Measurements from ENCODE around the gene EXOC6B.
"Not testable (repeated sequence)": the region's sequence is repeated elsewhere in the genome, so short reads cannot be mapped to it uniquely, and the experiment has no call there.

Gene EXOC6B

GRCh38 chr2:72454189-72454588 is 371.6 kb downstream of the EXOC6B start:
- DNase-seq (ENCODE audit: low read depth, low spot score) = no peak

DNA sequence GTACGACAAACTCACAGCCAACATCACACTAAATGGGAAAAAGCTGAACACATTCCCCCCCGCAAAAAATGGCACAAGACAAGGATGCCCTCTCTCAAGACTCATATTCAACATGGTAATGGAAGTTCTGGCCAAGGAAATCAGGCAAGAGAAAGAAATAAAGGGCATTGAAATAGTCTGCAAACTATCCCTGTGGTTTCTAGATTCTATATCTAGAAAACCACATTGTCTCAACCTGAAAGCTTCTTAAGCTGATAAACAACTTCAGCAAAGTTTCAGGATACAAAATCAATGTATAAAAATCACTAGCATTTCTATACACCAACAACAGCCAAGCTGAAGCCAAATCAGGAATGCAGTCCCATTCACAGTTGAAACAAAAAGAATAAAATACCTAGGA is 383.6 kb downstream of the EXOC6B start:
- DNase-seq (ENCODE audit: low read depth, low spot score) = no peak

- no peak for DNase-seq (ENCODE audit: low read depth, low spot score)
Observed at GRCh38 chr2:72439892-72440291, 385.9 kb downstream of the EXOC6B start.

GRCh38 chr2:72438364-72438763 is 387.5 kb downstream of the EXOC6B start:
- DNase-seq (ENCODE audit: low read depth, low spot score) = no peak

DNA sequence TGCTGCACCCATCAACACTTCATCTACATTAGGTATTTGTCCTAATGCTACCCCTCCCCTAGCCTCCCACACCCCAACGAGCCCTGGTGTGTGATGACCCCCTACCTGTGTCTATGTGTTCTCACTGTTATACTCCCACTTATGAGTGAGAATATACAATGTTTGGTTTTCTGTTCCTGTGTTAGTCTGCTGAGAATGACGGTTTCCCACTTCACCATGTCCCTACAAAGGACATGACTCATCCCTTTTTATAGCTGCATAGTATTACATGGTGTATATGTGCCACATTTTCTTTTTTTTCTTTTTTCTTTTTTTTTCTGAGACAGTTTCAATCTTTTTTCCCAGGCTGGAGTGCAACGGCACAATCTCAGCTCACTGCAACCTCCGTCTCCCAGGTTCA is 394.1 kb downstream of the EXOC6B start:
- DNase-seq (ENCODE audit: low read depth, low spot score) = no peak

DNA sequence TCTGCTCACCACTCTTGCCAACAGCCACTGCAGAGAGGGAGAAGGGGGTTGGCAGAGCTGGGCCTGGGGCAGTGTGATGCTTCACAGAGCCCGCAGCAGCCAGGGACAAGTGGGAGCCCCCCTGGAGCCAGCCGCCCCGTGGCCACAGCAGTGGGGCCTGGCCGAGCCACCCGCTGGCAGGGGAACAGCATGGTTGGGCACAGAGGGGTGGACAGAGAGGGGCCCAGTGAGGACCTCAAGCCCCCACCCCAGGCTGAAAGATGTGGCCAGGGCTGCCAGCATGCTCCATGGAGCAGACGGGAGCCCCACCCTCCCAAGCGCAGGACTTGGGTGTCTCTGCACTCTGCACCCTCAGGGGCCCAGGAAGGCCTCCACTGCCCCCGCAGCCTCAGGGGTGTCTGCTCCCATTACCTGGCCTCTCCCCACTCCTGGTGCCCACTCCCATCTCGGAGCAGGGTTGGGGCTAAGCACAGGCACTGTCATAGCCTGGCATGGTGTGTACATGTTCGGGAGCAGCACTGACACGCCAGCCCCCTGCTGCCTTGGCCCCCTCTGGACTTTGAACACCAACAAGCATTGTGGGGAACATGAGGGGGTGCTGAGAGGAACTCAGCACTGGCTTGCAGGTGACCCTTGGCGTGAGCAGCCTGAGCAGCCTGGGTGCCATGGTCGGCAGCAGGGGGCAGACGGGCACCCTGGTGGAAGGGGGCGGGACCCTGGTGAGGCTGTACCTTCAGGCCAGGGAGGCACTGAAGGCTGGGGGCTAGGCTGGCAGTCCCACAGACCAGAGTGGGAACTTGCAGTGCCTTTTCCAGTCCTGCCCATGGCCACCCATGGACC is 398.6 kb downstream of the EXOC6B start:
- DNase-seq (ENCODE audit: low read depth, low spot score) = no peak

DNA sequence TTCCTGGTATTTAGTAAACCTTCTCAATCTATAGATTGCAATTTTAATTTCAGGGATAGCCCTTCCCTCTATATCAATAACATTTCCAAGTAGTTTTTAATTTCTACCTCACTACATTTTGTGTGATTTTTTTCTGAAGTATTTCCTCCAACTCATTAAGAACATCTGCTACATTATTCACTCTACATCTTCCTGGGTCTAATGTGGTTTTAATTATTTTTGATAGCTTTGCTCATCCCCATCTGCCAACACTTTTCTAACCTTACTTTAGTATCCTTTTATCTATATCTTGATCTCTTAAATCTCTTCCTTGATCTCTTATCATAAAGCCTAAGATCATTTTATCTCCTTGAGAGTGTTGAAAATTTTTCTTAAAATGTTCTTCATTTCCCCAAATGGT is 399.8 kb downstream of the EXOC6B start:
- no peak for DNase-seq (ENCODE audit: low read depth, low spot score)

DNA sequence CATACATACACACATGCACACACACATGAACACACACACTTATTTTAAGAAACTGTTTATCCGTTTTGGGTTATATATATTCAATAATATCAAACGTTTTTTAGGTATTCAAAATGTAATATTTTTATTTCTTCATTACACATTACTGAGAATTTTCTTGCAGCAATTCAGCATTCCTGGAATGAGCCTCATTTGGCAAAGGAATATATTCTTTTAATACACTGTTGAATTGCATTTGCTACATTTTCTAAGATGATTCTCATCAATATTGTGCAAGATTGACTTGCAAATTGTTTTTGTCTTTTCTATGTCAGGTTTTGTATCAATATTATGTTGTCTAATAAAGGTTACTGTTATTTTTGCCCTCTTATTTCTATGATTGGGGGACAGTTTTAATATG is 402.1 kb downstream of the EXOC6B start:
- DNase-seq (ENCODE audit: low read depth, low spot score) = no peak

DNA sequence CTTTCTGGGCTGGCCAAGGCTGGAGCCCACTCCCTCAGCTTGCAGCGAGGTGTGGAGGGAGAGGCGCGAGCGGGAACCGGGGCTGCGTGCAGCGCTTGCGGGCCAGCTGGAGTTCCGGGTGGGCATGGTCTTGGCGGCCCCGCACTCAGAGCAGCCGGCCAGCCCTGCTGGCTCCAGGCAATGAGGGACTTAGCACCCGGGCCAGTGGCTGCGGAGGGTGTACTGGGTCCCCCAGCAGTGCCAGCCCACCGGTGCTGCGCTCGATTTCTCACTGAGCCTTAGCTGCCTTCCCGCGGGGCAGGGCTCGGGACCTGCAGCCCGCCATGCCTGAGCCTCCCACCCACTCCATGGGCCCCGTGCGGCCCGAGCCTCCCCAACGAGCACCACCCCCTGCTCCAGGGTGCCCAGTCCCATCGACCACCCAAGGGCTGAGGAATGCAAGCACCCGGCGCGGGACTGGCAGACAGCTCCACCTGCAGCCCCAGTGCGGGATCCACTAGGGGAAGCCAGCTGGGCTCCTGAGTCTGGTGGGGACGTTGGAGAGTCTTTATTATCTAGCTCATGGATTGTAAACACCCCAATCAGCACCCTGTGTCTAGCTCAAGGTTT is 404.0 kb downstream of the EXOC6B start:
- DNase-seq (ENCODE audit: low read depth, low spot score) = not testable (repeated sequence)

GRCh38 chr2:72415781-72416475 is 409.9 kb downstream of the EXOC6B start:
- no peak for DNase-seq (ENCODE audit: low read depth, low spot score)

GRCh38 chr2:72415241-72415661 is 410.6 kb downstream of the EXOC6B start:
- peak; percentile 13 for DNase-seq (ENCODE audit: low read depth, low spot score)

- no peak for DNase-seq (ENCODE audit: low read depth, low spot score)
Observed at GRCh38 chr2:72414137-72414760, 411.6 kb downstream of the EXOC6B start.

DNA sequence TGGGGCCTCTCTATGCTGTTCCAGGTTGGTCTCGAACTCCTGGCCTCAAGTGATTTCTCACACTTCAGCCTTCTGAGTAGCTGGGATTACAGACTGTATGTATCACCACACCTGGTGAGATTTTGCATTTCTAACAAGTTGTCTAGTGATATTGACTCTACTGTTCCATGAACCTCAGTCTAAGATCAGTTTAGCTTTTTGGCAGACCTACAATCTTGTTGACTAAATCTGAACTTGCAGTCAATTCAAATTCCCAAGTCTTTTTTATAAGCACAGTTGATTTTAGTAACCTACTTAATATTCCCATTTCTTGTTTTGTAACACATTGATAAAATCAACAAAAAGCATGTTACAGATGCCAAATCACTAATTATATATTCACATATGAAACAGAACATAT is 412.1 kb downstream of the EXOC6B start:
- DNase-seq (ENCODE audit: low read depth, low spot score) = no peak

- no peak for DNase-seq (ENCODE audit: low read depth, low spot score)
Observed at GRCh38 chr2:72412214-72412613, 413.6 kb downstream of the EXOC6B start.

DNA sequence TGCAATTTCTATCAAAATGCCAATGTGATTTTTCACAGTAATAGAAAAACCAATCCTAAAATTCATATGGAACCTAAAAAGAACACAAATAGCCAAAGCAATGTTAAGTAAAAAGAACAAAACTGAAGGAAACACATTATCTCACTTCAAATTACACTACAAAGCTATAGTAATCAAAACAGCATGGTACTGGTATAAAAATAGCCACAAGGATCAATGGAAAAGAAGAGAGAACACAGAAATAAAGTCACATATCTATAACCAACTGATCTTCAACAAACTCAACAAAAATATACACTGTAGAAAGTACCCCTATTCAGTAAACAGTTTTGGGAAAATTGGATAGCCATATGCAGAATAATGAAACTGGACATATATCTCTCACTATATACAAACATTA is 426.0 kb downstream of the EXOC6B start:
- no peak for DNase-seq (ENCODE audit: low read depth, low spot score)

DNA sequence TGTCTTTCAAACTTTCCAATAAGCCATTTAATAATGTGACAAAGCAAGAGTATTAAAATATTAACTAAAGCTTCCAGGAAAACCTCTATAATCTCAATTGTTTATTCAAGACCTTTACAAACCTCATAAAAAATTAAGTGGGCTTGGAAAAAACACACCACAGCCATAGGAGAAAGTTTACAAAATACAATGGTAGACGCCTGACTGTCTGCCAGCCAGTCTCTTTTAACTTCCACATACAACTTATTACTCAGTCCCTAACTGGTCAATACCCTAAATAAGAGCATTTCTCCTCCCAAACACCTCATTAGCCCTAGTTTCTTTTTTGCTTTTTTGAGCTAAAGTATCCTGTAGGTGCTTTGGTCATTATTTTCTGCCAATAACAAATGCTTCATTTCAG is 430.7 kb downstream of the EXOC6B start:
- no peak for DNase-seq (ENCODE audit: low read depth, low spot score)

DNA sequence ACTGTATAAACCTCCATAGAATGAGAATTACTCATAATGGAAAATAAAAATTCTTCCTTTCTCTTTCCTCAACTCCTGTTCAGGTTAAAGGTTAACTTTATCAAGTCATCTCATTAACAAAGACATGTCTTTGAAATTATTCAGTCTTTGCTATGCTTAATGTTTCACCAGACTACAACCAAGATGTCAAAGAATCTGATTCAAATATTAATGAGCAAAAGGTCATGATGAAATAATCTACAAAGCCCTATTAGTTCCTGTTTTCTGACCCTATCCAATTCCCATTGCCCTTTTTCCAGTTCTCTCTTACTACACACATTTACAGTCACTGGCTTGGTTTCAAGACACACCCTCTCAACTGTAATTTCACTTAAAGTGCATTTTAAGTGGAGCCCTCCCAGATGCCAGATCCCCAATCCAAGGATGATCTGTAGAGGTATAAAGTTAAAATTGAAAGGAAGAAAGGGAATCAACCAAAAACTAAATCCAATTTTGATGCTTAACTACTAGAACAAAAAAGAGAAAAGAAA is 431.2 kb downstream of the EXOC6B start:
- DNase-seq (ENCODE audit: low read depth, low spot score) = no peak

- no peak for DNase-seq (ENCODE audit: low read depth, low spot score)
Observed at GRCh38 chr2:72389447-72389846, 436.4 kb downstream of the EXOC6B start.

- DNase-seq (ENCODE audit: low read depth, low spot score) = no peak
Observed at GRCh38 chr2:72388263-72388662, 437.6 kb downstream of the EXOC6B start.

DNA sequence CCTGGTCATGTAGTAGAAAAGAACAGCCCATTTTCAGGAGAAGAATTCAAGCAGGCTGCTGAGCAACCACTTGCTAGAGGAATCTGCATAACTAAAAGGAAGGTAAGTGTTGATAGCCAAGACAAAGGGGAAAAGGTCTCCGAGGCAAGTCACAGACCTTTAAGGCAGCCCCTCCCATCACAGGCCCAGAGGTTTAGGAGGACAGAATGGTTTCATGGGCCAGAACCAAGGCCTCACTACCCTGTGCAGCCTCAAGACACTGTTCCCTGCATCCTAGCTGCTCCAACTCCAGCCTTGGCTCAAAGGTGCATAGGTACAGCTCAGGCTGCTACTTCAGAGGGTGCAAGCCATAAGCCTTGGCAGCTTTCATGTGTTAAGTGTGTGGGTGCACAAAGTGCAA is 439.5 kb downstream of the EXOC6B start:
- no peak for DNase-seq (ENCODE audit: low read depth, low spot score)

DNA sequence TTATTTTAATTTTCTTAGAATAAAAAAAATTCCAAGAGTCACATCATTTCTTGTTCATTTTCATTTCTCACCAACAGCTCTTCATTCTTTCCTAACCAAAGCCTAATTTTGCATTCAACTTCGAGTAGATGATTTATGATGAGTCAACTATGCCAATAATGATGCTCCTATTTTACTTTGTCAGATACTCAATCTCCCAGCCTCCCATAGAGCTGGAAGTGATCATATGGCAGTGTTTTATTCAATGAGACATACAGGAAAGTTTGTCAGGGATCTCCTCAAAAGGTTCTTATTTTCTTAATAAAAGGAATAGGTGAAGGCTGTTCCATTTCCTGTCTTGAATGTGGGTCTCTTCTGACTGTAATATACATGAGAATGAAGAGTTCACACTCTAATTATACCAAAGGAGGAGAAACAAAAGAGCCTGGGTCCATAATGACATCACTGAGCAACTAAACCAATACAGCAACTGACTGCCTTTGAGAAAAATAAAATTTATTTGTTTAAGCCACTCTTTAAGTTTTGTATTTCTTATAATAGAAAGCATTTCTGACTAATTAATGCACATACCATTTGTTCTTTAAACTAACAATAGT is 447.0 kb downstream of the EXOC6B start:
- no peak for DNase-seq (ENCODE audit: low read depth, low spot score)
